Measurements from ENCODE around the gene CPAMD8. TPM values are rescaled to one million over a fixed set of nuclear protein-coding genes. Genes with fewer than 3 reads are reported as not detected.
"Not testable (repeated sequence)": the region's sequence is repeated elsewhere in the genome, so short reads cannot be mapped to it uniquely, and the experiment has no call there.

CPAMD8 gene
- total and polyA plus RNA-seq, 2 donors (not counting 1 experiment from before 2014, with no cell fraction given): 1.1 to 2.7 TPM

- Histone ChIP-seq H3K4me3 (ENCODE audit: control extremely low read depth in 1 of 5, extremely low read depth in 1 of 5, insufficient read depth in 1 of 5, low read depth in 2 of 5, low read length in 4 of 5) (no peak overlapping the region), H3K4me2 (replicated peaks; ENCODE audit: low read depth, low read length, poor library complexity, severe bottlenecking) (no peak overlapping the region), H3K4me1 (ENCODE audit: control insufficient read depth in 2 of 2, insufficient read depth in 2 of 2, low read length in 2 of 2) (no peaks in the 10 kb centered on the region), H2AFZ (ENCODE audit: insufficient read depth, low read depth, low read length, poor library complexity, severe bottlenecking) (no peak overlapping the region), H3K27ac (ENCODE audit: low read length in 2 of 2) (peak overlapping the region; percentile 24 to 66), H3K9ac (ENCODE audit: low read length) (no peak overlapping the region), H3K36me3 (replicated peaks in 1 of 2; ENCODE audit: control extremely low read depth in 1 of 2, control insufficient read depth in 1 of 2, extremely low read depth in 1 of 2, insufficient read depth in 2 of 2, low read length in 1 of 2) (peaks cover 0 to 64% of the 10 kb centered on the region in 2 experiments), H4K20me1 (ENCODE audit: control insufficient read depth, insufficient read depth, low read length, poor library complexity, severe bottlenecking) (peaks cover 16% of the 10 kb centered on the region), H3K79me2 (ENCODE audit: control insufficient read depth, insufficient read depth, low read length) (peaks cover 44% of the 10 kb centered on the region), H3K27me3 (replicated peaks in 1 of 4; ENCODE audit: control extremely low read depth in 1 of 4, control insufficient read depth in 3 of 4, insufficient read depth in 4 of 4, low read length in 3 of 4) (no peaks in the 10 kb centered on the region), H3K9me3 (ENCODE audit: control extremely low read depth in 1 of 3, control insufficient read depth in 2 of 3, insufficient read depth in 1 of 3, low read length in 2 of 3) (peaks cover 0 to 33% (median 3%) of the 10 kb centered on the region in 3 donors)
- ATAC-seq (ENCODE audit: low read depth) (peak; percentile 49), DNase-seq (peak; percentile 64)
- intact Hi-C loops (cut with micrococcal nuclease): no loop called here
- Mint-ChIP-seq H3K4me3 (no peak overlapping the region), H3K9me3 (ENCODE audit: insufficient read depth) (no peaks in the 10 kb centered on the region), H3K27me3 (no peaks in the 10 kb centered on the region), H3K4me1 (peaks cover 20% of the 10 kb centered on the region), H3K27ac (peak overlapping the region; percentile 85)
- ChIA-PET POLR2A (no interaction called here), CTCF (no interaction called here)
- TF ChIP-seq EZH2 (IDR thresholded peaks at IDR 0.05; ENCODE audit: borderline replicate concordance, insufficient read depth, low read depth, low read length, poor library complexity, severe bottlenecking): no peak
- TF ChIP-seq, protein P1, sequence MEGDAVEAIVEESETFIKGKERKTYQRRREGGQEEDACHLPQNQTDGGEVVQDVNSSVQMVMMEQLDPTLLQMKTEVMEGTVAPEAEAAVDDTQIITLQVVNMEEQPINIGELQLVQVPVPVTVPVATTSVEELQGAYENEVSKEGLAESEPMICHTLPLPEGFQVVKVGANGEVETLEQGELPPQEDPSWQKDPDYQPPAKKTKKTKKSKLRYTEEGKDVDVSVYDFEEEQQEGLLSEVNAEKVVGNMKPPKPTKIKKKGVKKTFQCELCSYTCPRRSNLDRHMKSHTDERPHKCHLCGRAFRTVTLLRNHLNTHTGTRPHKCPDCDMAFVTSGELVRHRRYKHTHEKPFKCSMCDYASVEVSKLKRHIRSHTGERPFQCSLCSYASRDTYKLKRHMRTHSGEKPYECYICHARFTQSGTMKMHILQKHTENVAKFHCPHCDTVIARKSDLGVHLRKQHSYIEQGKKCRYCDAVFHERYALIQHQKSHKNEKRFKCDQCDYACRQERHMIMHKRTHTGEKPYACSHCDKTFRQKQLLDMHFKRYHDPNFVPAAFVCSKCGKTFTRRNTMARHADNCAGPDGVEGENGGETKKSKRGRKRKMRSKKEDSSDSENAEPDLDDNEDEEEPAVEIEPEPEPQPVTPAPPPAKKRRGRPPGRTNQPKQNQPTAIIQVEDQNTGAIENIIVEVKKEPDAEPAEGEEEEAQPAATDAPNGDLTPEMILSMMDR (IDR thresholded peaks at IDR 0.05): no peak
- WGBS (ENCODE audit: insufficient coverage): 92% methylated on average over 38 of the region's 39 CpGs
Measured at GRCh38 chr19:16875584-16876555, 150.7 kb downstream of the CPAMD8 start.

DNA sequence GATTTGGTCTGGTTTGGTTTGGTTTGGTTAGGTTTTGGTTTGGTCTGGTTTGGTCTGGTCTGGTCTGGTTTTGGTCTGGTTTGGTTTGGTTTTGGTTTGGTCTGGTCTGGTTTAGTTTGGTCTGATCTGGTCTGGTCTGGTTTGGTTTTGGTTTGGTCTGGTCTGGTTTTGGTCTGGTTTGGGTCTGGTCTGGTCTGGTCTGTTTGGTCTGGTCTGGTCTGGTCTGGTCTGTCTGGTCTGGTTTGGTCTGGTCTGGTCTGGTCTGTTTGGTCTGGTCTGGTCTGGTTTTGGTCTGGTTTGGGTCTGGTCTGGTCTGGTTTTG is 151.7 kb downstream of the CPAMD8 start:
- POLR2A ChIA-PET; DNase-seq; H3K27me3 ChIP-seq (replicated peaks in 1 of 4; ENCODE audit: control extremely low read depth in 1 of 4, control insufficient read depth in 3 of 4, insufficient read depth in 4 of 4, low read length in 3 of 4); CTCF ChIA-PET; H2AFZ ChIP-seq (ENCODE audit: insufficient read depth, low read depth, low read length, poor library complexity, severe bottlenecking); H3K27me3 Mint-ChIP-seq; ATAC-seq (ENCODE audit: low read depth); H3K4me3 Mint-ChIP-seq; H3K9me3 Mint-ChIP-seq (ENCODE audit: insufficient read depth); H3K4me2 ChIP-seq (replicated peaks; ENCODE audit: low read depth, low read length, poor library complexity, severe bottlenecking); H3K4me3 ChIP-seq (ENCODE audit: control extremely low read depth in 1 of 5, extremely low read depth in 1 of 5, insufficient read depth in 1 of 5, low read depth in 2 of 5, low read length in 4 of 5); H3K4me1 ChIP-seq (ENCODE audit: control insufficient read depth in 2 of 2, insufficient read depth in 2 of 2, low read length in 2 of 2); H3K9ac ChIP-seq (ENCODE audit: low read length); intact Hi-C loops (cut with micrococcal nuclease): not testable (repeated sequence)
- peaks cover 16% of the 10 kb centered on the region for H4K20me1 ChIP-seq (ENCODE audit: control insufficient read depth, insufficient read depth, low read length, poor library complexity, severe bottlenecking)
- Mint-ChIP-seq H3K27ac (peak overlapping the region; percentile 74), H3K4me1 (peaks cover 20% of the 10 kb centered on the region)
- H3K79me2 ChIP-seq (ENCODE audit: control insufficient read depth, insufficient read depth, low read length): peaks cover 53% of the 10 kb centered on the region
- H3K9me3 ChIP-seq (ENCODE audit: control extremely low read depth in 1 of 3, control insufficient read depth in 2 of 3, insufficient read depth in 1 of 3, low read length in 2 of 3): peaks cover 0 to 24% (median 0%) of the 10 kb centered on the region in 3 donors
- peak overlapping the region in 1 of 2 donors; percentile 66 for H3K27ac ChIP-seq (ENCODE audit: low read length in 2 of 2)
- H3K36me3 ChIP-seq (replicated peaks in 1 of 2; ENCODE audit: control extremely low read depth in 1 of 2, control insufficient read depth in 1 of 2, extremely low read depth in 1 of 2, insufficient read depth in 2 of 2, low read length in 1 of 2): peaks cover 0 to 64% of the 10 kb centered on the region in 2 experiments
